NCI-H82 treated with DMSO at 0.1 percent for 48 hours (cell line): ENCODE measurements around the gene GDF15.

Experiments
- DNase-seq: peaks from one replicate; lab custom pipeline; 2025; ENCODE audit not compliant: unreplicated experiment; lab: John Stamatoyannopoulos, UW

Gene GDF15

GRCh38 chr19:18418483-18419194, 32.7 kb downstream of the GDF15 start:
- no peak for DNase-seq

GRCh38 chr19:18419195-18419698, 33.3 kb downstream of the GDF15 start, which contains the start of gene SSBP4:
Gene SSBP4, plus strand, starts transcription at chr19:18419398. Its CDS starts 251 bp downstream, at chr19:18419649.
- DNase-seq: peak; percentile 69

GRCh38 chr19:18419699-18420460, 33.9 kb downstream of the GDF15 start:
- DNase-seq: no peak

GRCh38 chr19:18420930-18421329, 35.0 kb downstream of the GDF15 start:
- no peak for DNase-seq

- DNase-seq: no peak
Measured at GRCh38 chr19:18421371-18421959, 35.5 kb downstream of the GDF15 start.

GRCh38 chr19:18422530-18423191, 36.7 kb downstream of the GDF15 start:
- DNase-seq: no peak

- no peak for DNase-seq
Measured at GRCh38 chr19:18423258-18424020, 37.5 kb downstream of the GDF15 start.

GRCh38 chr19:18424122-18424889, 38.3 kb downstream of the GDF15 start:
- DNase-seq: no peak

- no peak for DNase-seq
Measured at GRCh38 chr19:18424890-18425514, 39.0 kb downstream of the GDF15 start.

GRCh38 chr19:18425515-18426415, 39.8 kb downstream of the GDF15 start:
- DNase-seq: no peak

GRCh38 chr19:18426416-18426767, 40.4 kb downstream of the GDF15 start:
- no peak for DNase-seq

GRCh38 chr19:18427080-18427742, 41.3 kb downstream of the GDF15 start:
- DNase-seq: no peak

- no peak for DNase-seq
Measured at GRCh38 chr19:18427743-18428113, 41.8 kb downstream of the GDF15 start.

GRCh38 chr19:18428173-18428786, 42.3 kb downstream of the GDF15 start:
- DNase-seq: peak; percentile 57

- DNase-seq: peak; percentile 81
Measured at GRCh38 chr19:18428787-18429674, 43.1 kb downstream of the GDF15 start.

GRCh38 chr19:18429717-18430416, 43.9 kb downstream of the GDF15 start:
- DNase-seq: no peak
